ENCODE results near the gene LRRK2. TPM values are rescaled to one million over a fixed set of nuclear protein-coding genes. Genes with fewer than 3 reads are reported as not detected.
"Not testable (repeated sequence)": the region's sequence is repeated elsewhere in the genome, so short reads cannot be mapped to it uniquely, and the experiment has no call there.

LRRK2 gene
- total RNA-seq, 4 donors from 2014 or later = 29.6 to 38.5 (median 32.3) TPM

DNA sequence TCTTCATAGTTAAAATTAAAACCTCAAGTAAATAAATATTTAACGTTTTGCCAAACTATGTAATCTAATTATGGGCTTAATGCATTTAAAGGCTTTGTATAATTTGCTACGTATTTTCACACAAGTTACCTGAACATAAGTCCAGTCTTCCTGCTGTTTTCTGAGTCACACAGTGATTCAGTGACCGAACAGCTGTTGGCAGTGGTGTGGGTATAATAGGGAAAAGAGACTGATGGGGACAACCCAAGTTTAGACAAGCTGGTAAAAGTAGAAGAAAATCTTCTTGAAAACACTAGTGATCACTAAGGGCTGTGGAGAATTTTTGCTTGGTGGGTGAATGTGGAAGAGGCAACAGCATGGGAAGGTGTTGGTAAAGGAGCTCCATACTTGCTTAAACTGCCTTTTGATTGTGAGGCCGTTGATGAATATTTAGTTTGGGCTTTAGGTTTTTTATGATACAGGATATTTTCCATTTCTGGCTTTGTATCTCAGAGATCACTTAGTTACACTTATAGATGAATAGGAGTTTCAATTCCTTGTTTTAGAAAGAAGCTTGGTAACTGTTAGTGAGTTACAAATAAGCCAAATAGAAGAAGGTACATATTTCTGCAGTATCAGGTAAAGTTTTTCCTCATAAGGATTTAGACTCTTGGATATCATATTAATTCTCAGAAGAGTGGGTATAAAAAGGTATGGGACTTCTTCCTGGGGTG, 23.9 kb downstream of the LRRK2 start:
- H3K4me3 ChIP-seq = no peak overlapping the region
- peaks cover 0 to 40% (median 0%) of the 10 kb centered on the region in 3 donors for H3K36me3 ChIP-seq
- H3K4me1 ChIP-seq = no peaks in the 10 kb centered on the region
- no peak for TF ChIP-seq EP300 (IDR thresholded peaks at IDR 0.05)
- no peak for TF ChIP-seq POLR2A (IDR thresholded peaks at IDR 0.05)
- no peak for TF ChIP-seq CTCF (IDR thresholded peaks at IDR 0.05)
- no peak for DNase-seq (ENCODE audit: low spot score in 2 of 2)
- no peaks in the 10 kb centered on the region for H3K9me3 ChIP-seq
- H3K27me3 ChIP-seq = no peaks in the 10 kb centered on the region
- 89 to 90% methylated on average over 4 of the region's 4 CpGs for WGBS, 2 donors
- no peak overlapping the region for H3K27ac ChIP-seq

DNA sequence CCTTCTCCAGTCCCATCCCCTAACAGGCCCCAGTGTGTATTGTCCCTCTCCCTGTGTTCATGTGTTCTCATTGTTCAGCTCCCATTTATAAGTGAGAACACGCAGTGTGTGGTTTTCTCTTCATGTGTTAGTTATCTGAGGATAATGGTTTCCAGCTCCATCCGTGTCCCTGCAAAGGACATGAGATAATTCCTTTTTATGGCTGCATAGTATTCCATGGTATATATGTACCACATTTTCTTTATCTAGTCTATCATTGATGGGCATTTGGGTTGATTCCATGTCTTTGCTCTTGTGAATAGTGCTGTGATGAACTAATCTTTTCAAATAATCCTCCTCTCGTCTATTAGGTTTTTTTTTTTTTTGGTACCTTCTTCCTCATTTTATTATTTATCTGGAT, 25.9 kb downstream of the LRRK2 start:
- not testable (repeated sequence) for H3K27me3 ChIP-seq; H3K4me3 ChIP-seq; H3K9me3 ChIP-seq; H3K4me1 ChIP-seq; H3K27ac ChIP-seq; DNase-seq (ENCODE audit: low spot score in 2 of 2)
- H3K36me3 ChIP-seq = peaks cover 0 to 57% (median 0%) of the 10 kb centered on the region in 3 donors
- 93 to 97% methylated on average over 3 of the region's 3 CpGs for WGBS, 2 donors

GRCh38 chr12:40253936-40254335, 29.1 kb downstream of the LRRK2 start:
- WGBS, 2 donors = 73 to 84% methylated on average over 1 of the region's 1 CpG
- Histone ChIP-seq H3K4me3 (no peak overlapping the region), H3K27ac (no peak overlapping the region), H3K36me3 (peaks cover 0 to 65% (median 0%) of the 10 kb centered on the region in 3 donors), H3K27me3 (no peaks in the 10 kb centered on the region), H3K9me3 (no peaks in the 10 kb centered on the region), H3K4me1 (no peaks in the 10 kb centered on the region)
- no peak for TF ChIP-seq POLR2A (IDR thresholded peaks at IDR 0.05)
- no peak for TF ChIP-seq CTCF (IDR thresholded peaks at IDR 0.05)
- TF ChIP-seq EP300 (IDR thresholded peaks at IDR 0.05) = no peak
- DNase-seq (ENCODE audit: low spot score in 2 of 2) = no peak

GRCh38 chr12:40254455-40255085, 29.8 kb downstream of the LRRK2 start:
- H3K36me3 ChIP-seq = peaks cover 0 to 71% (median 0%) of the 10 kb centered on the region in 3 donors
- TF ChIP-seq CTCF (IDR thresholded peaks at IDR 0.05) = no peak
- WGBS, 2 donors = 87 to 91% methylated on average over 5 of the region's 5 CpGs

DNA sequence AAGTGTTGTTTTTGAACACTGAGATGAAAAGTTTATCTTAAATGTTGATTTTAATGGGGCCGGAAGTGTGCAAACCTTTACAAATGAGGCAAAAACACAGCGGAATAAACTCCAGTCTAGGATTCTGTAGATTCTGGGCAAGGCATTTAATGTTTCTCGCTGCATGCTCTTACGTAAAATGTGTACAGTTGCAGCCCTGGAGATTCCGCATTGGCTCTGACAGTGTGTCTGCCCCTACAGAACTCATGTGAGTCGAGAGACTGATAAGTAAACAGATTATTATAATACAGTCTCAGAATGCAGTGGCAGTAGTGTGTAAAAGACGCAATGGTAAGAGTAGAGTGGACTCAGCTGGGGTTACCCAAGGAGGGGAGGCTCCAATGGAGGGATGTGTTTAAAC, 33.6 kb downstream of the LRRK2 start:
- no peaks in the 10 kb centered on the region for H3K9me3 ChIP-seq
- TF ChIP-seq POLR2A (IDR thresholded peaks at IDR 0.05) (no peak), EP300 (IDR thresholded peaks at IDR 0.05) (no peak), CTCF (IDR thresholded peaks at IDR 0.05) (no peak)
- peaks cover 0 to 7% (median 2%) of the 10 kb centered on the region in 4 donors for H3K4me1 ChIP-seq
- H3K27me3 ChIP-seq = no peaks in the 10 kb centered on the region
- peaks cover 0 to 47% (median 0%) of the 10 kb centered on the region in 3 donors for H3K36me3 ChIP-seq
- no peak for DNase-seq (ENCODE audit: low spot score in 2 of 2)
- WGBS, 2 donors = 94% methylated on average over 7 of the region's 7 CpGs
- H3K27ac ChIP-seq = no peak overlapping the region
- H3K4me3 ChIP-seq = no peak overlapping the region

More at GRCh38 chr12:40254455-40255085, 29.8 kb downstream of the LRRK2 start:
- Histone ChIP-seq H3K27me3 (no peaks in the 10 kb centered on the region), H3K9me3 (no peaks in the 10 kb centered on the region), H3K4me3 (no peak overlapping the region), H3K27ac (no peak overlapping the region), H3K4me1 (no peaks in the 10 kb centered on the region)
- DNase-seq (ENCODE audit: low spot score in 2 of 2) = no peak
